Neural progenitor cell (in vitro differentiated cells): ENCODE results near the gene FOXI1. TPM values are rescaled to one million over a fixed set of nuclear protein-coding genes. Genes with fewer than 3 reads are reported as not detected.

Experiments used
- DNase-seq: peaks from one replicate; pipeline ENCODE4 v3.0.0-alpha.2; 2016; ENCODE audit warnings: low spot score
- H2AFZ ChIP-seq: fragments of 200-600 bp; sonication (generic); replicated peaks from 2 replicates; pipeline ENCODE4 v1.6.1; 2016; ENCODE audit warnings: antibody characterized with exemption
- H3F3A ChIP-seq: fragments of 200-600 bp; sonication (generic); 2 replicates; pipeline ENCODE4 v1.6.1; 2016; ENCODE audit warnings: antibody characterized with exemption, low read depth
- H3K27ac ChIP-seq: fragments of 200-600 bp; sonication (generic); 2 replicates; pipeline ENCODE4 v1.5.1; 2016; ENCODE audit warnings: mild to moderate bottlenecking
- H3K27me3 ChIP-seq: fragments of 200-600 bp; sonication (generic); 2 replicates; pipeline ENCODE4 v1.6.1; 2016; ENCODE audit warnings: mild to moderate bottlenecking, moderate library complexity
- H3K36me3 ChIP-seq: fragments of 200-600 bp; sonication (generic); 2 replicates; pipeline ENCODE4 v1.5.1; 2016
- H3K4me1 ChIP-seq: fragments of 200-600 bp; sonication (generic); 2 replicates; pipeline ENCODE4 v1.6.1; 2016; ENCODE audit warnings: mixed run types
- H3K4me2 ChIP-seq: fragments of 200-600 bp; sonication (generic); 2 replicates; pipeline ENCODE4 v1.6.1; 2016
- H3K4me3 ChIP-seq: fragments of 200-600 bp; sonication (generic); 2 replicates; pipeline ENCODE4 v1.5.1; 2016
- H3K79me2 ChIP-seq: fragments of 200-600 bp; sonication (generic); 2 replicates; pipeline ENCODE4 v1.6.1; 2016; ENCODE audit warnings: low read depth
- H3K9ac ChIP-seq: fragments of 200-600 bp; sonication (generic); 2 replicates; pipeline ENCODE4 v1.6.1; 2016
- H3K9me3 ChIP-seq: fragments of 200-600 bp; sonication (generic); 2 replicates; pipeline ENCODE4 v1.5.1; 2016; ENCODE audit warnings: low read depth
- H4K20me1 ChIP-seq: fragments of 200-600 bp; sonication (generic); 2 replicates; pipeline ENCODE4 v1.6.1; 2016; ENCODE audit warnings: low read depth
- H3K27ac Mint-ChIP-seq: 3 replicates; pipeline ENCODE4 v1.8.0; 2021; ENCODE audit warnings: mixed read lengths
- H3K27me3 Mint-ChIP-seq: 2 replicates; pipeline ENCODE4 v1.8.0; 2022; ENCODE audit warnings: low read depth, mild to moderate bottlenecking, inconsistent platforms, moderate library complexity, mixed read lengths; ENCODE audit not compliant: insufficient read depth
- H3K36me3 Mint-ChIP-seq: 3 replicates; pipeline ENCODE4 v1.8.0; 2021; ENCODE audit warnings: mixed read lengths
- H3K4me1 Mint-ChIP-seq: 3 replicates; pipeline ENCODE4 v1.8.0; 2021; ENCODE audit warnings: mixed read lengths
- H3K4me3 Mint-ChIP-seq: 3 replicates; pipeline ENCODE4 v1.8.0; 2021; ENCODE audit warnings: mild to moderate bottlenecking, moderate library complexity, mixed read lengths
- H3K9me3 Mint-ChIP-seq: 3 replicates; pipeline ENCODE4 v1.8.0; 2020; ENCODE audit warnings: mixed read lengths
- EZH2 ChIP-seq: fragments of 200-600 bp; sonication (generic); IDR thresholded peaks from 2 replicates; pipeline ENCODE4 v1.6.1; 2017; ENCODE audit warnings: antibody characterized with exemption, mild to moderate bottlenecking, moderate library complexity
- EZH2phosphoT487 ChIP-seq: fragments of 200-600 bp; sonication (generic); IDR thresholded peaks from 2 replicates; pipeline ENCODE4 v1.6.1; 2017; ENCODE audit warnings: antibody characterized with exemption
- total RNA-seq: library from RNA; depleted of rRNA; stranded (reverse); fragments of >200 nt; gene quantifications from 2 replicates; pipeline ENCODE4 v1.2.3, GENCODE V29; 2015; ENCODE audit warnings: low replicate concordance
- TF ChIP-seq, protein P1 (sequence below): fragments of 200-600 bp; sonication (generic); IDR thresholded peaks from 2 replicates; pipeline ENCODE4 v1.5.1; 2017; ENCODE audit warnings: antibody characterized with exemption, mild to moderate bottlenecking

Gene FOXI1
- total RNA-seq, 1 donor from 2014 or later = not detected

DNA sequence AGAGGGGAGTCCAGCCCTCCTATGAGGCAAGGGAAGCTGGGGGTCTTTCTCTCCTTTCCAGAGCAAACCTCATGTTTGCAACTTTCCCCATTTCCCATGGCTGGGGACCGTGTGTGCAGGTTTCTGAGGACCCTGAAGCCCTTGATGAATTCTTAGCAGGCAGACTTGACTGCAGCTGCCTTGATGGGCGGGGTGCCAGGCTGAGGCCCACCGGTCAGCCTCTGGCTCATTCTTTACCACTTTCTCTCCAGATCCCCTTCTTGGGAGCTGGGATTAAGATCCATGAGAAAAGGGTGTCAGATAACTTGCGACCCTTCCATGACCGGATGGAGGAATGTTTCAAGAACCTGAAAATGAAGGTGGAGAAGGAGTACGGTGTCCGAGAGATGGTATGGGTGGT lies 30.0 kb upstream of the FOXI1 start:
- H3K9ac ChIP-seq = no peak overlapping the region
- no peak for DNase-seq
- TF ChIP-seq, protein P1, sequence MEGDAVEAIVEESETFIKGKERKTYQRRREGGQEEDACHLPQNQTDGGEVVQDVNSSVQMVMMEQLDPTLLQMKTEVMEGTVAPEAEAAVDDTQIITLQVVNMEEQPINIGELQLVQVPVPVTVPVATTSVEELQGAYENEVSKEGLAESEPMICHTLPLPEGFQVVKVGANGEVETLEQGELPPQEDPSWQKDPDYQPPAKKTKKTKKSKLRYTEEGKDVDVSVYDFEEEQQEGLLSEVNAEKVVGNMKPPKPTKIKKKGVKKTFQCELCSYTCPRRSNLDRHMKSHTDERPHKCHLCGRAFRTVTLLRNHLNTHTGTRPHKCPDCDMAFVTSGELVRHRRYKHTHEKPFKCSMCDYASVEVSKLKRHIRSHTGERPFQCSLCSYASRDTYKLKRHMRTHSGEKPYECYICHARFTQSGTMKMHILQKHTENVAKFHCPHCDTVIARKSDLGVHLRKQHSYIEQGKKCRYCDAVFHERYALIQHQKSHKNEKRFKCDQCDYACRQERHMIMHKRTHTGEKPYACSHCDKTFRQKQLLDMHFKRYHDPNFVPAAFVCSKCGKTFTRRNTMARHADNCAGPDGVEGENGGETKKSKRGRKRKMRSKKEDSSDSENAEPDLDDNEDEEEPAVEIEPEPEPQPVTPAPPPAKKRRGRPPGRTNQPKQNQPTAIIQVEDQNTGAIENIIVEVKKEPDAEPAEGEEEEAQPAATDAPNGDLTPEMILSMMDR = no peak
- TF ChIP-seq EZH2phosphoT487 (no peak), EZH2 (no peak)
- H3K9me3 ChIP-seq = no peaks in the 10 kb centered on the region
- no peaks in the 10 kb centered on the region for H3K79me2 ChIP-seq
- no peaks in the 10 kb centered on the region for H3K36me3 ChIP-seq
- no peaks in the 10 kb centered on the region for H3F3A ChIP-seq
- H2AFZ ChIP-seq = no peak overlapping the region
- H3K4me2 ChIP-seq = no peak overlapping the region
- peaks cover 15% of the 10 kb centered on the region for H3K4me1 Mint-ChIP-seq
- H3K4me1 ChIP-seq = no peaks in the 10 kb centered on the region
- no peaks in the 10 kb centered on the region for H3K27me3 ChIP-seq
- H3K36me3 Mint-ChIP-seq = no peaks in the 10 kb centered on the region
- H3K27ac Mint-ChIP-seq = peak overlapping the region; percentile 18
- H3K27ac ChIP-seq = no peak overlapping the region
- no peak overlapping the region for H3K4me3 Mint-ChIP-seq
- peaks cover 6% of the 10 kb centered on the region for H3K27me3 Mint-ChIP-seq
- H3K9me3 Mint-ChIP-seq = no peaks in the 10 kb centered on the region
- no peak overlapping the region for H3K4me3 ChIP-seq
- no peaks in the 10 kb centered on the region for H4K20me1 ChIP-seq

GRCh38 chr5:170076211-170076610 lies 29.5 kb upstream of the FOXI1 start:
- H3F3A ChIP-seq = no peaks in the 10 kb centered on the region
- no peak overlapping the region for H3K27ac ChIP-seq
- H3K4me3 ChIP-seq = no peak overlapping the region
- H3K79me2 ChIP-seq = no peaks in the 10 kb centered on the region
- no peak for TF ChIP-seq EZH2
- TF ChIP-seq, protein P1 = no peak
- no peak for TF ChIP-seq EZH2phosphoT487
- Mint-ChIP-seq H3K9me3 (no peaks in the 10 kb centered on the region), H3K4me3 (no peak overlapping the region), H3K36me3 (no peaks in the 10 kb centered on the region), H3K4me1 (peaks cover 15% of the 10 kb centered on the region), H3K27me3 (peaks cover 6% of the 10 kb centered on the region), H3K27ac (no peak overlapping the region)
- no peak overlapping the region for H3K9ac ChIP-seq
- no peaks in the 10 kb centered on the region for H3K9me3 ChIP-seq
- H3K4me1 ChIP-seq = no peaks in the 10 kb centered on the region
- no peak overlapping the region for H3K4me2 ChIP-seq
- H2AFZ ChIP-seq = no peak overlapping the region
- H3K27me3 ChIP-seq = no peaks in the 10 kb centered on the region
- H4K20me1 ChIP-seq = no peaks in the 10 kb centered on the region
- no peaks in the 10 kb centered on the region for H3K36me3 ChIP-seq
- no peak for DNase-seq

DNA sequence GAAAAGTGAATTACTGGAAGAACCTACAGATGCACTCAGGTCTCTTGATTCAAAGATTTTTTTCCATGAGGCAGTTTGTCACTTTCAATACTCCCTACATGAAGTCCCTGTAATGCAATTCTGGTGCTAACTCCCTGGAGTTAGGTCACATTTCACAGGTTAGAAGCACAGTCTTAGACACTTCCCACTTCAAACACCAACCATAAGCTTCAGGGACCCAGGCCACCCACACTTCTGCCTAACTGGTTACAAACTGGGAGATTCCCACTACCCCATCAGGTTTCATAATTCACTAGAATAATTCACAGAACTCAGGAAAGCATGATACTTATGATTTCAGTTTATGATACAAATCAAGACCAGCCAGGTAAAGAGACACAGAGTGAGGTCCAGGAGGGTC lies 29.0 kb upstream of the FOXI1 start:
- H4K20me1 ChIP-seq = no peaks in the 10 kb centered on the region
- TF ChIP-seq EZH2phosphoT487 (no peak), EZH2 (no peak)
- TF ChIP-seq, protein P1 = no peak
- H3K4me1 ChIP-seq = no peaks in the 10 kb centered on the region
- Mint-ChIP-seq H3K9me3 (no peaks in the 10 kb centered on the region), H3K36me3 (no peaks in the 10 kb centered on the region), H3K27me3 (peaks cover 6% of the 10 kb centered on the region), H3K4me3 (no peak overlapping the region), H3K4me1 (peaks cover 15% of the 10 kb centered on the region), H3K27ac (no peak overlapping the region)
- no peak for DNase-seq
- H3K36me3 ChIP-seq = no peaks in the 10 kb centered on the region
- H3K4me2 ChIP-seq = no peak overlapping the region
- no peaks in the 10 kb centered on the region for H3K9me3 ChIP-seq
- H2AFZ ChIP-seq = no peak overlapping the region
- no peak overlapping the region for H3K9ac ChIP-seq
- no peaks in the 10 kb centered on the region for H3K79me2 ChIP-seq
- H3F3A ChIP-seq = no peaks in the 10 kb centered on the region
- no peak overlapping the region for H3K27ac ChIP-seq
- no peaks in the 10 kb centered on the region for H3K27me3 ChIP-seq
- no peak overlapping the region for H3K4me3 ChIP-seq
